Karpas-422 (cell line): Measurements from ENCODE around the gene BARHL2. TPM values are rescaled to one million over a fixed set of nuclear protein-coding genes. Genes with fewer than 3 reads are reported as not detected.

Experiments used
- DNase-seq: peaks from one replicate; pipeline ENCODE4 v3.0.0-alpha.2; 2015
- H2AFZ ChIP-seq: fragments of 200-600 bp; sonication (generic); 2 replicates; pipeline ENCODE4 v1.6.1; 2014; ENCODE audit warnings: antibody characterized with exemption, low read length, mixed read lengths
- H3K27ac ChIP-seq: fragments of 200-600 bp; sonication (generic); 2 replicates; pipeline ENCODE4 v1.5.1; 2014; ENCODE audit warnings: mild to moderate bottlenecking, low read length, moderate library complexity
- H3K27me3 ChIP-seq: fragments of 200-600 bp; sonication (generic); 2 replicates; pipeline ENCODE4 v1.6.1; 2014; ENCODE audit warnings: low read length, mixed read lengths
- H3K36me3 ChIP-seq: fragments of 200-600 bp; sonication (generic); 2 replicates; pipeline ENCODE4 v1.6.1; 2014; ENCODE audit warnings: low read length, mixed read lengths; ENCODE audit not compliant: insufficient read depth
- H3K4me1 ChIP-seq: fragments of 200-600 bp; sonication (generic); 2 replicates; pipeline ENCODE4 v1.6.1; 2014; ENCODE audit warnings: mild to moderate bottlenecking, low read length, mixed read lengths
- H3K4me2 ChIP-seq: fragments of 200-600 bp; sonication (generic); 2 replicates; pipeline ENCODE4 v1.6.1; 2014; ENCODE audit warnings: low read length, low read depth, mild to moderate bottlenecking; ENCODE audit not compliant: poor library complexity, severe bottlenecking
- H3K4me3 ChIP-seq: fragments of 200-600 bp; sonication (generic); 2 replicates; pipeline ENCODE4 v1.5.1; 2014; ENCODE audit warnings: mild to moderate bottlenecking, antibody characterized with exemption, low read length, mixed read lengths
- H3K79me2 ChIP-seq: fragments of 200-600 bp; sonication (generic); 2 replicates; pipeline ENCODE4 v1.6.1; 2014; ENCODE audit warnings: mild to moderate bottlenecking, low read length, mixed read lengths
- H3K9ac ChIP-seq: fragments of 200-600 bp; sonication (generic); 2 replicates; pipeline ENCODE4 v1.6.0; 2014; ENCODE audit warnings: low read length
- H3K9me2 ChIP-seq: fragments of 200-600 bp; sonication (generic), shearing (Covaris generic); replicated peaks from 2 replicates; pipeline ENCODE4 v1.6.0; 2014; ENCODE audit warnings: mild to moderate bottlenecking, low read length, moderate library complexity; ENCODE audit not compliant: insufficient read depth
- H3K9me3 ChIP-seq: fragments of 300-700, 200-600 bp; sonication (generic); 2 replicates; pipeline ENCODE4 v1.6.1; 2014; ENCODE audit warnings: low read length, mixed read lengths
- H4K20me1 ChIP-seq: fragments of 200-600 bp; sonication (generic); 2 replicates; pipeline ENCODE4 v1.6.1; 2014; ENCODE audit warnings: mild to moderate bottlenecking, antibody characterized with exemption, low read length, low read depth; ENCODE audit not compliant: insufficient read depth
- total RNA-seq: library from RNA; depleted of rRNA; stranded (reverse); fragments of >200 nt; shearing (Covaris generic); gene quantifications from 2 replicates; pipeline ENCODE4 v1.2.3, GENCODE V29; 2014; ENCODE audit warnings: low replicate concordance

Gene BARHL2
- total RNA-seq, 1 experiment from 2014 or later = not detected

GRCh38 chr1:90687747-90688146 is 29.4 kb downstream of the BARHL2 start:
- H4K20me1 ChIP-seq = no peaks in the 10 kb centered on the region
- H2AFZ ChIP-seq = no peak overlapping the region
- H3K4me1 ChIP-seq = no peaks in the 10 kb centered on the region
- H3K27ac ChIP-seq = no peak overlapping the region
- DNase-seq = no peak
- no peak overlapping the region for H3K9ac ChIP-seq
- no peaks in the 10 kb centered on the region for H3K9me2 ChIP-seq
- no peaks in the 10 kb centered on the region for H3K9me3 ChIP-seq
- no peaks in the 10 kb centered on the region for H3K36me3 ChIP-seq
- H3K79me2 ChIP-seq = no peaks in the 10 kb centered on the region
- H3K4me3 ChIP-seq = no peak overlapping the region
- no peaks in the 10 kb centered on the region for H3K27me3 ChIP-seq
- H3K4me2 ChIP-seq = no peak overlapping the region

GRCh38 chr1:90675161-90675847 is 41.8 kb downstream of the BARHL2 start:
- H3K27ac ChIP-seq = no peak overlapping the region
- no peak overlapping the region for H2AFZ ChIP-seq
- no peaks in the 10 kb centered on the region for H3K4me1 ChIP-seq
- no peaks in the 10 kb centered on the region for H3K79me2 ChIP-seq
- peaks cover 5% of the 10 kb centered on the region for H3K9me3 ChIP-seq
- H3K9ac ChIP-seq = no peak overlapping the region
- no peak overlapping the region for H3K4me3 ChIP-seq
- no peaks in the 10 kb centered on the region for H3K9me2 ChIP-seq
- no peak overlapping the region for H3K4me2 ChIP-seq
- no peaks in the 10 kb centered on the region for H3K36me3 ChIP-seq
- DNase-seq = no peak
- 0 out of 2 replicates have a peak, but pooled peaks cover 2% of the 10 kb centered on the region for H3K27me3 ChIP-seq
- H4K20me1 ChIP-seq = no peaks in the 10 kb centered on the region

- Histone ChIP-seq H3K4me2 (no peak overlapping the region), H3K27ac (no peak overlapping the region), H3K79me2 (no peaks in the 10 kb centered on the region), H3K36me3 (no peaks in the 10 kb centered on the region), H3K27me3 (0 out of 2 replicates have a peak, but pooled peaks cover 2% of the 10 kb centered on the region), H3K4me1 (no peaks in the 10 kb centered on the region), H2AFZ (no peak overlapping the region), H4K20me1 (no peaks in the 10 kb centered on the region), H3K9me3 (peaks cover 5% of the 10 kb centered on the region), H3K4me3 (no peak overlapping the region), H3K9me2 (no peaks in the 10 kb centered on the region), H3K9ac (no peak overlapping the region)
- DNase-seq = no peak
These were observed 45.4 kb downstream of the BARHL2 start for GRCh38 chr1:90671741-90672140.

GRCh38 chr1:90671251-90671650 is 45.9 kb downstream of the BARHL2 start:
- Histone ChIP-seq H2AFZ (no peak overlapping the region), H3K27ac (no peak overlapping the region), H3K9me3 (peaks cover 5% of the 10 kb centered on the region), H4K20me1 (no peaks in the 10 kb centered on the region), H3K36me3 (no peaks in the 10 kb centered on the region), H3K9me2 (no peaks in the 10 kb centered on the region), H3K4me3 (no peak overlapping the region), H3K4me1 (no peaks in the 10 kb centered on the region), H3K9ac (no peak overlapping the region), H3K4me2 (no peak overlapping the region), H3K27me3 (0 out of 2 replicates have a peak, but pooled peaks cover 2% of the 10 kb centered on the region), H3K79me2 (no peaks in the 10 kb centered on the region)
- DNase-seq = no peak
